Measurements from ENCODE around the gene PRKRA. TPM values are rescaled to one million over a fixed set of nuclear protein-coding genes. Genes with fewer than 3 reads are reported as not detected.

The PRKRA gene
- total and polyA plus RNA-seq, 9 of the 15 experiments (the other 6 are each of a cell fraction or from before 2014, with no cell fraction given), result 14.1 to 78.1 (median 52.3) TPM

DNA sequence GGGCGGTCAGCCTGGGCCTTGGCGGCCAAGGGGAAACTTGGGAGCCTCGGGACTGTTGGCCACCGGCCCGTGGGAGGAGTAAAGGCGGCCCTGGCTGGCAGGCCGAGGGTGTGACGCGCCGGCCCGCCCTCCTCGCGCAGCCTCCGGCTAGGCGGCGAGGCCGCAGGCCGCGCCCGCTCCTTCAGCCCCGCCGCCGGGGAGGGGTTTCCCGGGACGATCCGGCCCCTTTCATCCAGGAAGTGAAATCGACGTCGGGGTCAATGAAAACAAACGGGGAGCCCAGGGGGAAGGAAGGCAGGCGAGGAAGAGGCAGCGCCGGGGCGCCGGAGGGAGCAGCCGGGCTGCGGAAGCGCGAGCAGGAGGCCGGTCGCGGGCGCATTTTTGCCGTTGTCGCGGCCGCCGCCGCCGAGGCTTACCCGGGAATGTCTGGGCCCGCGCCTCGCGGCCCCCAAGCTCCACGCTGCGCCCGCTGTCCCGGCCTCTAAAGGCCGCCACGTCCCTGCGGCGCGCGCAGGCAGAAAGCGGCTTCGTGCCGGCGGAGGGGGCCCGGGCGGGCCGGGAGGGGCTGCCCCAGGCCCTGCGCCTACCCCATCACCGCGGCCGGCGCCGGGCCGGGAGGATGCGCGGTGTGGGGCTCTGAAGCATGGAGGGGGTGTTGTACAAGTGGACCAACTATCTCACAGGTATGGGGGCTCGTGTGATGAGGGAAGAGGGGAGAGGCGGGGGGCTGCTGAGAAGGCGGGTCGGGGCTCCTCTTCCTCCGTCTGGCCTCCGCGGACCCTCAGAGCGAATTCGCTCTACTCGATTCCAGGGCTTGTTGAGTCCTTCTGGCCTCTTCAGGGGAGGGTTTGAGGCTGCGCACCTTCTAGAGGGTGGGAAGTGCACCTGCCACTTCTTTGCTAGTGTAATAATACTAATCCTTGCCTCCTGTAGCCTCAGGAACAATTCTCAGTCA lies 29.5 kb upstream of the PRKRA start, which contains the start of gene PLEKHA3 (continued):
- TF ChIP-seq MEF2A (IDR thresholded peaks at IDR 0.05; ENCODE audit: control insufficient read depth, low read depth, low read length) (no peak), ZFP36 (IDR thresholded peaks at IDR 0.05; ENCODE audit: low read depth, low read length, partially characterized antibody) (no peak), ARID3A (IDR thresholded peaks at IDR 0.05; ENCODE audit: borderline replicate concordance, low read depth, low read length) (no peak), ELF2 (CRISPR knock-in tag; IDR thresholded peaks at IDR 0.05) (peak; percentile 84), POLR2G (IDR thresholded peaks at IDR 0.05; ENCODE audit: low read depth, low read length) (peak; percentile 93), FOSL1 (tag; conservative IDR thresholded peaks at IDR 0.05) (0 out of 2 replicates have a peak, but pooled peaks have one; percentile 6), GMEB1 (CRISPR knock-in tag; IDR thresholded peaks at IDR 0.05) (peak; percentile 47; the same call in 1 of the 2 replicates), HDAC1 (IDR thresholded peaks at IDR 0.05) (peak in 1 of 2 experiments; percentile 69; a peak in 2 of 4 replicates), NFATC3 (IDR thresholded peaks at IDR 0.05) (no peak)
- TF ChIP-seq, protein P1, sequence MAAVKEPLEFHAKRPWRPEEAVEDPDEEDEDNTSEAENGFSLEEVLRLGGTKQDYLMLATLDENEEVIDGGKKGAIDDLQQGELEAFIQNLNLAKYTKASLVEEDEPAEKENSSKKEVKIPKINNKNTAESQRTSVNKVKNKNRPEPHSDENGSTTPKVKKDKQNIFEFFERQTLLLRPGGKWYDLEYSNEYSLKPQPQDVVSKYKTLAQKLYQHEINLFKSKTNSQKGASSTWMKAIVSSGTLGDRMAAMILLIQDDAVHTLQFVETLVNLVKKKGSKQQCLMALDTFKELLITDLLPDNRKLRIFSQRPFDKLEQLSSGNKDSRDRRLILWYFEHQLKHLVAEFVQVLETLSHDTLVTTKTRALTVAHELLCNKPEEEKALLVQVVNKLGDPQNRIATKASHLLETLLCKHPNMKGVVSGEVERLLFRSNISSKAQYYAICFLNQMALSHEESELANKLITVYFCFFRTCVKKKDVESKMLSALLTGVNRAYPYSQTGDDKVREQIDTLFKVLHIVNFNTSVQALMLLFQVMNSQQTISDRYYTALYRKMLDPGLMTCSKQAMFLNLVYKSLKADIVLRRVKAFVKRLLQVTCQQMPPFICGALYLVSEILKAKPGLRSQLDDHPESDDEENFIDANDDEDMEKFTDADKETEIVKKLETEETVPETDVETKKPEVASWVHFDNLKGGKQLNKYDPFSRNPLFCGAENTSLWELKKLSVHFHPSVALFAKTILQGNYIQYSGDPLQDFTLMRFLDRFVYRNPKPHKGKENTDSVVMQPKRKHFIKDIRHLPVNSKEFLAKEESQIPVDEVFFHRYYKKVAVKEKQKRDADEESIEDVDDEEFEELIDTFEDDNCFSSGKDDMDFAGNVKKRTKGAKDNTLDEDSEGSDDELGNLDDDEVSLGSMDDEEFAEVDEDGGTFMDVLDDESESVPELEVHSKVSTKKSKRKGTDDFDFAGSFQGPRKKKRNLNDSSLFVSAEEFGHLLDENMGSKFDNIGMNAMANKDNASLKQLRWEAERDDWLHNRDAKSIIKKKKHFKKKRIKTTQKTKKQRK (IDR thresholded peaks at IDR 0.05; ENCODE audit: borderline replicate concordance, low read depth, low read length), result no peak

All from K562 (cell line).